ENCODE data around the gene GANC. TPM values are rescaled to one million over a fixed set of nuclear protein-coding genes. Genes with fewer than 3 reads are reported as not detected.

Gene GANC
- total RNA-seq, 1 experiment from 2014 or later, result 15.8 TPM

DNA sequence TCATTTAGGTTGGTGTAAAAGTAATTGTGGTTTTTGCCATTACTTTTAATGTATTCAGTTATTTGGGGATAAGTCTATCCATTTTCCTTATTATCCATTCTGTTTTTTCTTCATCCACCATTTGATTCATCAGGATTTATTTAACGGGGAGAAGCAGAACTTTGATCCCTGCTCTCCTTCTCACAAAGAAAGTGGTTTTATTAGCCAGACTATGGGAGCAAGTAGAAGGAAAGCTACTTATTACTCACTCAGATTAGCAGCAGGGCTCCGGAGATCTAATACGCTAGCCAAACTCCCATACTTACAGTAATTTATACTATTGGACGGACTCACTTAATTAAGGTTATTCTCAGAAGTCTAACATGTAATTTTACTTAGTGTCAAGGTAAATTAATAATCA is 14.9 kb downstream of the GANC start:
- no peak overlapping the region for H2BK120ac ChIP-seq (ENCODE audit: low read depth, low read length, poor library complexity, severe bottlenecking)
- peaks cover 3 to 12% of the 10 kb centered on the region in 2 experiments; a peak in 3 of 4 replicates for H3K4me1 Mint-ChIP-seq
- no peaks in the 10 kb centered on the region for H3K79me1 ChIP-seq (ENCODE audit: insufficient read depth, low read depth, low read length, poor library complexity, severe bottlenecking)
- no peaks in the 10 kb centered on the region; the same call in 1 of the 2 replicates for H3K79me2 ChIP-seq (ENCODE audit: insufficient read depth, low read length)
- no CpG with 5 or more reads among the region's 4 CpGs for WGBS (ENCODE audit: extremely low coverage, insufficient read length, low lambda C conversion rate)
- H3K18ac ChIP-seq (ENCODE audit: insufficient read length, low read depth, low read length), result no peak overlapping the region
- no peaks in the 10 kb centered on the region for H3K4me1 ChIP-seq (ENCODE audit: insufficient read depth, low read length)
- H4K8ac ChIP-seq (replicated peaks; ENCODE audit: insufficient read length, low read depth, low read length), result no peak overlapping the region
- no peak overlapping the region for H2AK5ac ChIP-seq (ENCODE audit: insufficient read length, low read length)
- no peak overlapping the region for H3K27ac ChIP-seq (ENCODE audit: insufficient read length, low read depth, low read length)
- no peaks in the 10 kb centered on the region for H3K9me3 Mint-ChIP-seq
- H4K20me1 ChIP-seq (ENCODE audit: control insufficient read depth, insufficient read depth, insufficient read length), result no peaks in the 10 kb centered on the region
- no peak overlapping the region for H2BK5ac ChIP-seq (ENCODE audit: insufficient read length, low read length)
- no peak overlapping the region for H2BK12ac ChIP-seq (ENCODE audit: insufficient read length, low read depth, low read length)
- no peak overlapping the region for H3K27ac Mint-ChIP-seq
- no peak overlapping the region for H3K4me3 Mint-ChIP-seq
- DNase-seq, result no peak
- no peak overlapping the region for H3K23ac ChIP-seq (ENCODE audit: insufficient read length, low read depth, low read length)
- H2AFZ ChIP-seq (ENCODE audit: low read length), result no peak overlapping the region
- no peak overlapping the region for H4K5ac ChIP-seq (ENCODE audit: insufficient read length, low read depth, low read length)
- H3K23me2 ChIP-seq (ENCODE audit: insufficient read length, low read depth, low read length, poor library complexity, severe bottlenecking), result no peaks in the 10 kb centered on the region
- no peak overlapping the region for H3K4ac ChIP-seq (ENCODE audit: low read depth, low read length)
- H3K4me2 ChIP-seq (ENCODE audit: insufficient read depth, insufficient read length, low read length), result no peak overlapping the region
- H3K27me3 ChIP-seq (ENCODE audit: insufficient read depth, low read length), result no peaks in the 10 kb centered on the region
- no peaks in the 10 kb centered on the region; the same call in 1 of the 2 replicates for H3K27me3 Mint-ChIP-seq (ENCODE audit: low read depth)
- H3K56ac ChIP-seq (ENCODE audit: insufficient read length, low read depth, low read length), result no peak overlapping the region
- H2BK15ac ChIP-seq (ENCODE audit: low read depth, low read length), result no peak overlapping the region
- H3K14ac ChIP-seq (ENCODE audit: insufficient read depth, low read length), result no peak overlapping the region
- no peaks in the 10 kb centered on the region for H3K9me3 ChIP-seq (ENCODE audit: control insufficient read depth, low read depth, low read length)
- no peak overlapping the region for H2BK20ac ChIP-seq (ENCODE audit: low read depth, low read length, poor library complexity, severe bottlenecking)
- no peak overlapping the region for H4K91ac ChIP-seq (ENCODE audit: insufficient read length, low read depth, low read length)
- H3T11ph ChIP-seq (ENCODE audit: low read length), result no peak overlapping the region
- no peak overlapping the region for H3K9ac ChIP-seq (ENCODE audit: extremely low read depth, insufficient read length, low read length)
- H3K36me3 Mint-ChIP-seq (ENCODE audit: insufficient read depth in 1 of 3, low read depth in 3 of 3), result no peaks in the 10 kb centered on the region
- TF ChIP-seq, protein P1, sequence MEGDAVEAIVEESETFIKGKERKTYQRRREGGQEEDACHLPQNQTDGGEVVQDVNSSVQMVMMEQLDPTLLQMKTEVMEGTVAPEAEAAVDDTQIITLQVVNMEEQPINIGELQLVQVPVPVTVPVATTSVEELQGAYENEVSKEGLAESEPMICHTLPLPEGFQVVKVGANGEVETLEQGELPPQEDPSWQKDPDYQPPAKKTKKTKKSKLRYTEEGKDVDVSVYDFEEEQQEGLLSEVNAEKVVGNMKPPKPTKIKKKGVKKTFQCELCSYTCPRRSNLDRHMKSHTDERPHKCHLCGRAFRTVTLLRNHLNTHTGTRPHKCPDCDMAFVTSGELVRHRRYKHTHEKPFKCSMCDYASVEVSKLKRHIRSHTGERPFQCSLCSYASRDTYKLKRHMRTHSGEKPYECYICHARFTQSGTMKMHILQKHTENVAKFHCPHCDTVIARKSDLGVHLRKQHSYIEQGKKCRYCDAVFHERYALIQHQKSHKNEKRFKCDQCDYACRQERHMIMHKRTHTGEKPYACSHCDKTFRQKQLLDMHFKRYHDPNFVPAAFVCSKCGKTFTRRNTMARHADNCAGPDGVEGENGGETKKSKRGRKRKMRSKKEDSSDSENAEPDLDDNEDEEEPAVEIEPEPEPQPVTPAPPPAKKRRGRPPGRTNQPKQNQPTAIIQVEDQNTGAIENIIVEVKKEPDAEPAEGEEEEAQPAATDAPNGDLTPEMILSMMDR (conservative IDR thresholded peaks at IDR 0.05), result no peak
